Measurements from ENCODE around the gene GRK7. TPM values are rescaled to one million over a fixed set of nuclear protein-coding genes. Genes with fewer than 3 reads are reported as not detected.

GRK7 gene, protein sequence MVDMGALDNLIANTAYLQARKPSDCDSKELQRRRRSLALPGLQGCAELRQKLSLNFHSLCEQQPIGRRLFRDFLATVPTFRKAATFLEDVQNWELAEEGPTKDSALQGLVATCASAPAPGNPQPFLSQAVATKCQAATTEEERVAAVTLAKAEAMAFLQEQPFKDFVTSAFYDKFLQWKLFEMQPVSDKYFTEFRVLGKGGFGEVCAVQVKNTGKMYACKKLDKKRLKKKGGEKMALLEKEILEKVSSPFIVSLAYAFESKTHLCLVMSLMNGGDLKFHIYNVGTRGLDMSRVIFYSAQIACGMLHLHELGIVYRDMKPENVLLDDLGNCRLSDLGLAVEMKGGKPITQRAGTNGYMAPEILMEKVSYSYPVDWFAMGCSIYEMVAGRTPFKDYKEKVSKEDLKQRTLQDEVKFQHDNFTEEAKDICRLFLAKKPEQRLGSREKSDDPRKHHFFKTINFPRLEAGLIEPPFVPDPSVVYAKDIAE (N-terminal part only)
- not detected for total RNA-seq

GRCh38 chr3:141763088-141763750 lies at the start of gene GRK7:
TSS of gene GRK7 (plus strand) at chr3:141763408. CDS start at chr3:141778285, 14,877 bp downstream.

GRCh38 chr3:141738022-141738890 lies 25.0 kb upstream of the GRK7 start, which contains the start of gene RNF7:
TSS of gene RNF7 (plus strand) at chr3:141738298. CDS start at chr3:141738342, 44 bp downstream.

Other genes starting within 250 kb of the GRK7 start
- gene RNF7, start 25.1 kb upstream of the GRK7 start, total RNA-seq: 10 to 100 TPM; 50.4 to 60.0 TPM
- gene ATP1B3, start 113.2 kb downstream of the GRK7 start, total RNA-seq: 10 to 100 TPM; 75.7 to 76.7 TPM

Measured in activated naive CD4-positive, alpha-beta T cell treated with anti-CD3 and anti-CD28 coated beads, Interleukin-2, amount 10 ng/mL, durations not matched to agents 5 hours and 36 hours (primary cell).